Activated naive CD8-positive, alpha-beta T cell treated with anti-CD3 and anti-CD28 coated beads, Interleukin-2, amount 10 ng/mL, durations not matched to agents 7 days and 5 days (primary cell): ENCODE measurements around the gene EEPD1. TPM values are rescaled to one million over a fixed set of nuclear protein-coding genes. Genes with fewer than 3 reads are reported as not detected.
"Not testable (repeated sequence)": the region's sequence is repeated elsewhere in the genome, so short reads cannot be mapped to it uniquely, and the experiment has no call there.

Experiments
- ATAC-seq: fragments of 150-1000 bp; cut with Tn5 transposase; one replicate; pipeline ENCODE4 v1.10.0; 2021; ENCODE audit warnings: low read depth, moderate library complexity
- POLR2A ChIA-PET: fragments of 350-600 bp; sonication (Branson Sonifier 250); formaldehyde crosslinking; loops from one replicate; lab custom pipeline; 2021; ENCODE audit warnings: antibody characterized with exemption; lab: Charles Lee
- DNase-seq: peaks from one replicate; pipeline ENCODE4 v3.0.0; 2021
- H3K27ac Mint-ChIP-seq: one replicate; pipeline ENCODE4 v1.8.0; 2022; ENCODE audit warnings: mild to moderate bottlenecking, mixed read lengths
- H3K27me3 Mint-ChIP-seq: one replicate; pipeline ENCODE4 v1.8.0; 2022; ENCODE audit warnings: mild to moderate bottlenecking, moderate library complexity, mixed read lengths
- H3K36me3 Mint-ChIP-seq: one replicate; pipeline ENCODE4 v1.8.0; 2021; ENCODE audit warnings: mild to moderate bottlenecking, mixed read lengths
- H3K4me1 Mint-ChIP-seq: one replicate; pipeline ENCODE4 v1.8.0; 2021; ENCODE audit warnings: mixed read lengths
- H3K4me3 Mint-ChIP-seq: one replicate; pipeline ENCODE4 v1.8.0; 2022; ENCODE audit warnings: mild to moderate bottlenecking, moderate library complexity, mixed read lengths
- H3K9me3 Mint-ChIP-seq: one replicate; pipeline ENCODE4 v1.8.0; 2021; ENCODE audit warnings: mixed read lengths
- total RNA-seq, 2 experiments: library from RNA; stranded (reverse); gene quantifications; one replicate each; pipeline ENCODE4 v1.2.3, GENCODE V29; 2021

The EEPD1 gene
- total RNA-seq, 2 experiments from 2014 or later: 2.0 to 2.3 TPM

GRCh38 chr7:36312915-36313334 lies 159.9 kb downstream of the EEPD1 start:
- peak; percentile 35 for ATAC-seq
- Mint-ChIP-seq H3K27me3 (peaks cover 1% of the 10 kb centered on the region), H3K4me3 (no peak overlapping the region), H3K4me1 (peaks cover 3% of the 10 kb centered on the region), H3K36me3 (no peaks in the 10 kb centered on the region), H3K27ac (no peak overlapping the region), H3K9me3 (no peaks in the 10 kb centered on the region)
- POLR2A ChIA-PET: no interaction called here
- no peak for DNase-seq

GRCh38 chr7:36313607-36314006 lies 160.6 kb downstream of the EEPD1 start:
- H3K4me1 Mint-ChIP-seq: peaks cover 3% of the 10 kb centered on the region
- H3K9me3 Mint-ChIP-seq: no peaks in the 10 kb centered on the region
- POLR2A ChIA-PET: no interaction called here
- DNase-seq: no peak
- no peak overlapping the region for H3K4me3 Mint-ChIP-seq
- H3K36me3 Mint-ChIP-seq: no peaks in the 10 kb centered on the region
- peaks cover 1% of the 10 kb centered on the region for H3K27me3 Mint-ChIP-seq
- ATAC-seq: no peak
- H3K27ac Mint-ChIP-seq: no peak overlapping the region

GRCh38 chr7:36314491-36314890 lies 161.4 kb downstream of the EEPD1 start:
- no peak overlapping the region for H3K4me3 Mint-ChIP-seq
- ATAC-seq: no peak
- DNase-seq: no peak
- POLR2A ChIA-PET: no interaction called here
- peaks cover 3% of the 10 kb centered on the region for H3K4me1 Mint-ChIP-seq
- H3K27me3 Mint-ChIP-seq: peaks cover 1% of the 10 kb centered on the region
- H3K36me3 Mint-ChIP-seq: no peaks in the 10 kb centered on the region
- no peaks in the 10 kb centered on the region for H3K9me3 Mint-ChIP-seq
- no peak overlapping the region for H3K27ac Mint-ChIP-seq

- Mint-ChIP-seq H3K4me1 (peaks cover 3% of the 10 kb centered on the region), H3K27me3 (peaks cover 1% of the 10 kb centered on the region), H3K36me3 (no peaks in the 10 kb centered on the region), H3K4me3 (no peak overlapping the region), H3K9me3 (no peaks in the 10 kb centered on the region), H3K27ac (no peak overlapping the region)
- DNase-seq (no peak), ATAC-seq (no peak)
- POLR2A ChIA-PET: no interaction called here
These were observed 162.4 kb downstream of the EEPD1 start for GRCh38 chr7:36315309-36315944.

GRCh38 chr7:36316319-36316718 lies 163.3 kb downstream of the EEPD1 start:
- peaks cover 3% of the 10 kb centered on the region for H3K4me1 Mint-ChIP-seq
- no peak overlapping the region for H3K27ac Mint-ChIP-seq
- peaks cover 1% of the 10 kb centered on the region for H3K27me3 Mint-ChIP-seq
- POLR2A ChIA-PET: no interaction called here
- no peaks in the 10 kb centered on the region for H3K36me3 Mint-ChIP-seq
- no peak for ATAC-seq
- no peak overlapping the region for H3K4me3 Mint-ChIP-seq
- no peaks in the 10 kb centered on the region for H3K9me3 Mint-ChIP-seq
- DNase-seq: no peak

GRCh38 chr7:36317276-36317675 lies 164.2 kb downstream of the EEPD1 start:
- ATAC-seq: no peak
- Mint-ChIP-seq H3K36me3 (no peaks in the 10 kb centered on the region), H3K9me3 (no peaks in the 10 kb centered on the region), H3K4me3 (no peak overlapping the region), H3K27me3 (peaks cover 1% of the 10 kb centered on the region), H3K27ac (no peak overlapping the region), H3K4me1 (peaks cover 3% of the 10 kb centered on the region)
- no peak for DNase-seq
- POLR2A ChIA-PET: no interaction called here

GRCh38 chr7:36318116-36318515 lies 165.1 kb downstream of the EEPD1 start:
- POLR2A ChIA-PET: no interaction called here
- Mint-ChIP-seq H3K4me1 (peaks cover 3% of the 10 kb centered on the region), H3K27me3 (peaks cover 1% of the 10 kb centered on the region), H3K9me3 (no peaks in the 10 kb centered on the region), H3K36me3 (no peaks in the 10 kb centered on the region), H3K27ac (no peak overlapping the region), H3K4me3 (no peak overlapping the region)
- DNase-seq (no peak), ATAC-seq (no peak)

- ATAC-seq, H3K9me3 Mint-ChIP-seq, POLR2A ChIA-PET, H3K4me3 Mint-ChIP-seq, H3K27me3 Mint-ChIP-seq, H3K27ac Mint-ChIP-seq, H3K4me1 Mint-ChIP-seq, H3K36me3 Mint-ChIP-seq, DNase-seq: not testable (repeated sequence)
These were observed 168.2 kb downstream of the EEPD1 start for GRCh38 chr7:36321284-36321683.

GRCh38 chr7:36336390-36336789 lies 183.3 kb downstream of the EEPD1 start:
- ATAC-seq (no peak), DNase-seq (no peak)
- H3K27me3 Mint-ChIP-seq: peaks cover 2% of the 10 kb centered on the region
- H3K36me3 Mint-ChIP-seq: no peaks in the 10 kb centered on the region
- no peaks in the 10 kb centered on the region for H3K4me1 Mint-ChIP-seq
- no peaks in the 10 kb centered on the region for H3K9me3 Mint-ChIP-seq
- POLR2A ChIA-PET: no interaction called here
- no peak overlapping the region for H3K4me3 Mint-ChIP-seq
- H3K27ac Mint-ChIP-seq: no peak overlapping the region

- Mint-ChIP-seq H3K27ac (no peak overlapping the region), H3K36me3 (no peaks in the 10 kb centered on the region), H3K9me3 (no peaks in the 10 kb centered on the region), H3K4me1 (no peaks in the 10 kb centered on the region), H3K27me3 (peaks cover 2% of the 10 kb centered on the region), H3K4me3 (no peak overlapping the region)
- no peak for ATAC-seq
- POLR2A ChIA-PET: no interaction called here
- no peak for DNase-seq
These were observed 185.2 kb downstream of the EEPD1 start for GRCh38 chr7:36338256-36338655.

GRCh38 chr7:36343548-36343947 lies 190.5 kb downstream of the EEPD1 start:
- Mint-ChIP-seq H3K27me3 (peaks cover 6% of the 10 kb centered on the region), H3K4me3 (no peak overlapping the region), H3K9me3 (no peaks in the 10 kb centered on the region), H3K27ac (no peak overlapping the region), H3K36me3 (no peaks in the 10 kb centered on the region), H3K4me1 (no peaks in the 10 kb centered on the region)
- DNase-seq: no peak
- no peak for ATAC-seq
- POLR2A ChIA-PET: no interaction called here

GRCh38 chr7:36344622-36345021 lies 191.6 kb downstream of the EEPD1 start:
- H3K27ac Mint-ChIP-seq: no peak overlapping the region
- no peaks in the 10 kb centered on the region for H3K9me3 Mint-ChIP-seq
- no peak for ATAC-seq
- no peaks in the 10 kb centered on the region for H3K4me1 Mint-ChIP-seq
- H3K36me3 Mint-ChIP-seq: no peaks in the 10 kb centered on the region
- DNase-seq: no peak
- POLR2A ChIA-PET: no interaction called here
- H3K4me3 Mint-ChIP-seq: no peak overlapping the region
- H3K27me3 Mint-ChIP-seq: peaks cover 6% of the 10 kb centered on the region

- ATAC-seq: no peak
- H3K4me3 Mint-ChIP-seq: no peak overlapping the region
- no peaks in the 10 kb centered on the region for H3K9me3 Mint-ChIP-seq
- H3K27me3 Mint-ChIP-seq: peaks cover 6% of the 10 kb centered on the region
- H3K27ac Mint-ChIP-seq: no peak overlapping the region
- no peaks in the 10 kb centered on the region for H3K4me1 Mint-ChIP-seq
- no peak for DNase-seq
- H3K36me3 Mint-ChIP-seq: no peaks in the 10 kb centered on the region
- POLR2A ChIA-PET: no interaction called here
These were observed 193.3 kb downstream of the EEPD1 start for GRCh38 chr7:36346260-36346831.

GRCh38 chr7:36348256-36348655 lies 195.2 kb downstream of the EEPD1 start:
- Mint-ChIP-seq H3K9me3 (no peaks in the 10 kb centered on the region), H3K27ac (no peak overlapping the region), H3K4me1 (no peaks in the 10 kb centered on the region), H3K4me3 (no peak overlapping the region), H3K36me3 (no peaks in the 10 kb centered on the region), H3K27me3 (peaks cover 5% of the 10 kb centered on the region)
- DNase-seq (no peak), ATAC-seq (no peak)
- POLR2A ChIA-PET: no interaction called here
